ENCODE results near the gene FKBP15.
"Not testable (repeated sequence)": the region's sequence is repeated elsewhere in the genome, so short reads cannot be mapped to it uniquely, and the experiment has no call there.

The FKBP15 gene

GRCh38 chr9:113125386-113126035 lies 95.6 kb downstream of the FKBP15 start:
- no peak overlapping the region for H3K4me3 ChIP-seq (ENCODE audit: low read depth, low read length)
- no peak for DNase-seq (ENCODE audit: low read depth)

GRCh38 chr9:113118829-113119228 lies 102.2 kb downstream of the FKBP15 start:
- not testable (repeated sequence) for DNase-seq (ENCODE audit: low read depth); H3K4me3 ChIP-seq (ENCODE audit: low read depth, low read length)

Data from skeletal muscle cell (primary cell).